PC-9 (cell line): ENCODE measurements around the gene CST11. TPM values are rescaled to one million over a fixed set of nuclear protein-coding genes. Genes with fewer than 3 reads are reported as not detected.

ENCODE experiments used
- BruUV-seq: library from RNA; stranded (reverse); fragments of 400-500 nt; replicated peaks from 2 replicates; lab custom pipeline; 2021; lab: Mats Ljungman, UMichigan
- CTCF ChIA-PET: fragments of 300-600 bp; sonication (Branson Sonifier 250); formaldehyde crosslinking; loops from one replicate; lab custom pipeline; 2022; ENCODE audit warnings: antibody characterized with exemption; lab: Charles Lee
- POLR2A ChIA-PET: fragments of 300-600 bp; sonication (Branson Sonifier 250); formaldehyde crosslinking; loops from one replicate; lab custom pipeline; 2022; ENCODE audit warnings: antibody characterized with exemption; ENCODE audit not compliant: unreplicated experiment; lab: Charles Lee
- DNase-seq, 2 experiments: peaks; one replicate each; pipeline versions ENCODE4 v3.0.0 to v3.0.0-alpha.2; 2015 to 2022; ENCODE audit warnings: mixed read lengths in 1 of 2
- H2AFZ ChIP-seq: fragments of 200-600 bp; sonication (generic); 2 replicates; pipeline ENCODE4 v1.8.1; 2017; ENCODE audit warnings: antibody characterized with exemption
- H3F3A ChIP-seq: fragments of 200-600 bp; sonication (generic); 2 replicates; pipeline ENCODE4 v1.8.1; 2017; ENCODE audit warnings: antibody characterized with exemption, mild to moderate bottlenecking, low read depth; ENCODE audit not compliant: insufficient read depth
- H3K27ac ChIP-seq: fragments of 200-600 bp; sonication (generic); 2 replicates; pipeline ENCODE4 v1.6.1; 2016; ENCODE audit warnings: mixed run types
- H3K27me3 ChIP-seq: fragments of 200-600 bp; sonication (generic); 2 replicates; pipeline ENCODE4 v1.6.1; 2016; ENCODE audit warnings: low read depth, mixed run types; ENCODE audit not compliant: insufficient read depth
- H3K36me3 ChIP-seq: fragments of 200-600 bp; sonication (generic); 2 replicates; pipeline ENCODE4 v1.6.1; 2016; ENCODE audit warnings: low read depth, mixed run types
- H3K4me1 ChIP-seq: fragments of 200-600 bp; sonication (generic); replicated peaks from 2 replicates; pipeline ENCODE4 v1.6.1; 2016; ENCODE audit warnings: mixed run types; ENCODE audit not compliant: insufficient read depth
- H3K4me2 ChIP-seq: fragments of 200-600 bp; sonication (generic); 2 replicates; pipeline ENCODE4 v1.6.1; 2017; ENCODE audit warnings: mixed run types
- H3K4me3 ChIP-seq: fragments of 200-600 bp; sonication (generic); 2 replicates; pipeline ENCODE4 v1.6.1; 2016; ENCODE audit warnings: mixed run types
- H3K79me2 ChIP-seq: fragments of 200-600 bp; sonication (generic); 2 replicates; pipeline ENCODE4 v1.6.1; 2017; ENCODE audit warnings: low read depth, mixed run types
- H3K9me2 ChIP-seq: fragments of 200-600 bp; sonication (generic); 2 replicates; pipeline ENCODE4 v1.8.1; 2017; ENCODE audit warnings: mild to moderate bottlenecking; ENCODE audit not compliant: insufficient read depth
- H3K9me3 ChIP-seq: fragments of 200-600 bp; sonication (generic); 2 replicates; pipeline ENCODE4 v1.8.1; 2016; ENCODE audit warnings: low read depth; ENCODE audit not compliant: insufficient read depth
- H4K20me1 ChIP-seq: fragments of 200-600 bp; sonication (generic); 2 replicates; pipeline ENCODE4 v1.8.1; 2017; ENCODE audit not compliant: insufficient read depth
- EZH2 ChIP-seq: fragments of 200-600 bp; sonication (generic); IDR thresholded peaks from 2 replicates; pipeline ENCODE4 v1.8.0; 2017; ENCODE audit warnings: antibody characterized with exemption, low read depth
- intact Hi-C: fragments of 100-400 bp; cut with micrococcal nuclease; formaldehyde crosslinking; loops from one replicate; pipeline ENCODE4 v1.10.0; 2022; ENCODE audit not compliant: unreplicated experiment
- total RNA-seq: library from RNA; stranded (reverse); gene quantifications from 2 replicates; pipeline ENCODE4 v1.2.3, GENCODE V29; 2021
- TF ChIP-seq, protein P1 (sequence below): fragments of 200-600 bp; sonication (generic); conservative IDR thresholded peaks from 2 replicates; pipeline ENCODE4 v1.6.1; 2017; ENCODE audit warnings: mixed run types, antibody characterized with exemption, mild to moderate bottlenecking, moderate library complexity

Gene CST11
- total RNA-seq, 1 experiment from 2014 or later, result not detected

DNA sequence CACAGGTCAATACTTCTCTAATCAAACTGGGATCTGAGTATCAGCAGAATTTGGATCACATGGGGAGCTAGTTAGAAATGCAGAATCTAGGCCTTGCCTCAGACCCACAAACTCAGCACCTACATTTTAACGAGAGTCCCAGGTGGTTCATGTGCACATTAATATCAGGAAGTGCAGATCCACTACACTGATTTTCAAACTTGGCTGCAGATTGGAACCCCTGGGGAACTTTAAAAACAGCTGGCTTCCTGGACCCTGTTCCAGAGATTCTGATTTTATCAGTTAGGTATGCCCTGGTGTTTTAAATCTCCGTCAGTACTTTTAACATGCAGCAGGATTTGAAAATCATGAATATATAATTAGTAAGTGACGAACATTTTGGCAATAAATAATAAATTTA is 36.3 kb upstream of the CST11 start:
- H3K27me3 ChIP-seq, result no peaks in the 10 kb centered on the region
- 0 out of 2 replicates have a peak, but pooled peaks cover 6% of the 10 kb centered on the region for H3K9me3 ChIP-seq
- H3K79me2 ChIP-seq, result no peaks in the 10 kb centered on the region
- intact Hi-C loops, result no loop called here
- no peak overlapping the region for H2AFZ ChIP-seq
- no peak overlapping the region for H3K4me2 ChIP-seq
- ChIA-PET POLR2A (no interaction called here), CTCF (no interaction called here)
- no peaks in the 10 kb centered on the region for H4K20me1 ChIP-seq
- no peaks in the 10 kb centered on the region for H3K4me1 ChIP-seq
- no peaks in the 10 kb centered on the region for H3F3A ChIP-seq
- no TSS peak for BruUV-seq
- TF ChIP-seq, protein P1, sequence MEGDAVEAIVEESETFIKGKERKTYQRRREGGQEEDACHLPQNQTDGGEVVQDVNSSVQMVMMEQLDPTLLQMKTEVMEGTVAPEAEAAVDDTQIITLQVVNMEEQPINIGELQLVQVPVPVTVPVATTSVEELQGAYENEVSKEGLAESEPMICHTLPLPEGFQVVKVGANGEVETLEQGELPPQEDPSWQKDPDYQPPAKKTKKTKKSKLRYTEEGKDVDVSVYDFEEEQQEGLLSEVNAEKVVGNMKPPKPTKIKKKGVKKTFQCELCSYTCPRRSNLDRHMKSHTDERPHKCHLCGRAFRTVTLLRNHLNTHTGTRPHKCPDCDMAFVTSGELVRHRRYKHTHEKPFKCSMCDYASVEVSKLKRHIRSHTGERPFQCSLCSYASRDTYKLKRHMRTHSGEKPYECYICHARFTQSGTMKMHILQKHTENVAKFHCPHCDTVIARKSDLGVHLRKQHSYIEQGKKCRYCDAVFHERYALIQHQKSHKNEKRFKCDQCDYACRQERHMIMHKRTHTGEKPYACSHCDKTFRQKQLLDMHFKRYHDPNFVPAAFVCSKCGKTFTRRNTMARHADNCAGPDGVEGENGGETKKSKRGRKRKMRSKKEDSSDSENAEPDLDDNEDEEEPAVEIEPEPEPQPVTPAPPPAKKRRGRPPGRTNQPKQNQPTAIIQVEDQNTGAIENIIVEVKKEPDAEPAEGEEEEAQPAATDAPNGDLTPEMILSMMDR, result no peak
- TF ChIP-seq EZH2, result no peak
- H3K9me2 ChIP-seq, result no peaks in the 10 kb centered on the region
- H3K36me3 ChIP-seq, result no peaks in the 10 kb centered on the region
- H3K27ac ChIP-seq, result no peak overlapping the region
- no peak for DNase-seq
- H3K4me3 ChIP-seq, result no peak overlapping the region

DNA sequence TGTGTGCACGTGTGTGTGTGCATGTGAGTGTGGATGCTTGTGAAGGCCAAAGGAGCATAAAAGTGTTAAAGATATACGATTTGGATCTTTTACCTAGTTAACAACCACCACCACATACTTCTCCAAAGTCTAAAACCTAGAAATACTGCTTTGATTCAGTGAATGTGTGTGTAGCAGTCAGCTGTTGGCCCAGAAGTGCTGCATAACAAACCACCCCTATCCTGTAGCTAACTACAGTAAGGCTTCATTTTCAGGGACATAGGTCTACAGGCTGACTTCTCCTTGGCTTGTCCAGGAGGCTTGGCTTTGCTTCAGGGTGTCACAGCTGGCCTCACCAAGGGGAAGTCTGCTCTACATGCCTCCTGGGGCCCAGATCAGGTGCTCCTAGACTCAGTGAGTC is 35.8 kb upstream of the CST11 start:
- Histone ChIP-seq H3K27ac (no peak overlapping the region), H3K4me1 (no peaks in the 10 kb centered on the region), H3K9me2 (no peaks in the 10 kb centered on the region), H3K4me3 (no peak overlapping the region), H4K20me1 (no peaks in the 10 kb centered on the region), H3K79me2 (no peaks in the 10 kb centered on the region), H3F3A (no peaks in the 10 kb centered on the region), H3K9me3 (0 out of 2 replicates have a peak, but pooled peaks cover 6% of the 10 kb centered on the region), H3K4me2 (no peak overlapping the region), H3K27me3 (no peaks in the 10 kb centered on the region), H3K36me3 (no peaks in the 10 kb centered on the region), H2AFZ (no peak overlapping the region)
- no peak for DNase-seq
- TF ChIP-seq, protein P1, result no peak
- TF ChIP-seq EZH2, result no peak
- ChIA-PET POLR2A (no interaction called here), CTCF (no interaction called here)
- BruUV-seq, result no TSS peak
- intact Hi-C loops, result no loop called here

DNA sequence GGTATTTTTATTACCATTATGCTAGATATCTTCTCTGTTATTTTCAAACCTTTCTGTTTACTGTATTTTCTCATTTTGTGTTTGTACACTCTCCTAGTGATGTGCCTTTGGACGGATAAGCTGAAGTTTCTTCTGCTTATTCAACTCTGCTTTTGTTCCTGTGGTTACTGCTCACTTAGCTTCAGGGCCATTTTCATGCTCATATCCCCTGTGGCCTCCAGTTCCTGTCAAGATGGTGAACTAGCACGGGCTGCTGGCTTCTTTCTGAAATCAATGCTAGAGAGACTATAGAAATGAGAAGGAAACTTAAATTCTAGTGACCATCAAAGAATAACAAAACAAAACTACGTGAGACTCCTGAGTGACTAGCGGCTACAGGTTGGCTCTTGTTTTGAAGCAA is 31.4 kb upstream of the CST11 start:
- H3K36me3 ChIP-seq, result no peaks in the 10 kb centered on the region
- no peak overlapping the region for H3K4me2 ChIP-seq
- BruUV-seq, result no TSS peak
- H3K4me3 ChIP-seq, result no peak overlapping the region
- H3K9me3 ChIP-seq, result 0 out of 2 replicates have a peak, but pooled peaks cover 6% of the 10 kb centered on the region
- ChIA-PET CTCF (no interaction called here), POLR2A (no interaction called here)
- H3K9me2 ChIP-seq, result no peaks in the 10 kb centered on the region
- no peak for DNase-seq
- intact Hi-C loops, result no loop called here
- H3F3A ChIP-seq, result no peaks in the 10 kb centered on the region
- H3K27ac ChIP-seq, result no peak overlapping the region
- TF ChIP-seq, protein P1, result no peak
- no peak for TF ChIP-seq EZH2
- no peaks in the 10 kb centered on the region for H3K4me1 ChIP-seq
- 0 out of 2 replicates have a peak, but pooled peaks cover 2% of the 10 kb centered on the region for H3K27me3 ChIP-seq
- H4K20me1 ChIP-seq, result no peaks in the 10 kb centered on the region
- no peak overlapping the region for H2AFZ ChIP-seq
- no peaks in the 10 kb centered on the region for H3K79me2 ChIP-seq
